HEK293 (cell line): Measurements from ENCODE around the gene NKD1.
A peak's percentile ranks its signal among the peaks of the same experiment; 100 is the strongest.

ENCODE experiments used
- CTCF ChIA-PET: fragments of 350-600 bp; formaldehyde crosslinking; extraction: SDS; loops from one replicate; lab custom pipeline; 2021; ENCODE audit warnings: antibody characterized with exemption; lab: Yijun Ruan, JAX
- POLR2A ChIA-PET: fragments of 300-600 bp; formaldehyde crosslinking; extraction: SDS; loops from one replicate; lab custom pipeline; 2020; ENCODE audit warnings: antibody characterized with exemption, inconsistent platforms; lab: Yijun Ruan, JAX
- H3K27ac ChIP-seq: fragments of 200-500 bp; sonication (Bioruptor generic); 2 replicates; pipeline ENCODE4 v1.5.1; 2014; ENCODE audit warnings: low read depth, low read length, control low read depth, inconsistent platforms; ENCODE audit errors: extremely low read depth
- H3K36me3 ChIP-seq, 2 experiments: fragments of 200-500 bp in 1 of 2; sonication (Bioruptor generic) in 1 of 2; 1 replicate in 1 of 2; 2 replicates in 1 of 2; pipeline ENCODE4 v1.5.1; 2014 to 2017; ENCODE audit warnings: inconsistent platforms in 2 of 2, low read length in 2 of 2; ENCODE audit not compliant: control insufficient read depth in 2 of 2, insufficient read depth in 1 of 2
- H3K4me1 ChIP-seq: fragments of 200-500 bp; sonication (Bioruptor generic); 2 replicates; pipeline ENCODE4 v1.5.1; 2014; ENCODE audit warnings: mild to moderate bottlenecking, low read length, inconsistent platforms; ENCODE audit not compliant: control insufficient read depth, insufficient read depth
- H3K4me3 ChIP-seq: 2 replicates; pipeline ENCODE4 v1.5.1; 2011; ENCODE audit warnings: low read depth, mild to moderate bottlenecking, control low read depth, low read length, moderate library complexity
- H3K9me3 ChIP-seq: fragments of 200-500 bp; sonication (Bioruptor generic); 2 replicates; pipeline ENCODE4 v1.5.1; 2014; ENCODE audit warnings: low read depth, low read length, inconsistent platforms; ENCODE audit not compliant: control insufficient read depth, insufficient read depth
- BCL11A ChIP-seq: fragments of 450-650 bp; formaldehyde crosslinking; IDR thresholded peaks from 2 replicates; pipeline ENCODE4 v1.5.1; 2016; ENCODE audit warnings: low read depth, missing biosample characterization, missing genetic modification characterization
- CTCF ChIP-seq: fragments of 450-650 bp; formaldehyde crosslinking; IDR thresholded peaks from 2 replicates; pipeline ENCODE4 v1.5.1; 2016; ENCODE audit warnings: missing biosample characterization, missing genetic modification characterization
- EGR2 ChIP-seq: fragments of 450-650 bp; formaldehyde crosslinking; IDR thresholded peaks from 2 replicates; pipeline ENCODE4 v1.5.1; 2016; ENCODE audit warnings: low read depth, missing biosample characterization, missing genetic modification characterization
- KLF16 ChIP-seq: fragments of 450-650 bp; formaldehyde crosslinking; IDR thresholded peaks from 2 replicates; pipeline ENCODE4 v1.5.1; 2017; ENCODE audit warnings: missing biosample characterization, missing genetic modification characterization
- KLF8 ChIP-seq: fragments of 450-650 bp; formaldehyde crosslinking; IDR thresholded peaks from 2 replicates; pipeline ENCODE4 v1.5.1; 2016; ENCODE audit warnings: missing biosample characterization, missing genetic modification characterization
- KLF9 ChIP-seq: fragments of 450-650 bp; formaldehyde crosslinking; IDR thresholded peaks from 2 replicates; pipeline ENCODE4 v1.5.1; 2016; ENCODE audit warnings: missing biosample characterization, missing genetic modification characterization, low read depth
- MZF1 ChIP-seq: fragments of 450-650 bp; formaldehyde crosslinking; IDR thresholded peaks from 2 replicates; pipeline ENCODE4 v1.5.1; 2017; ENCODE audit warnings: missing biosample characterization, missing genetic modification characterization, borderline replicate concordance
- ZBTB49 ChIP-seq: fragments of 450-650 bp; formaldehyde crosslinking; IDR thresholded peaks from 2 replicates; pipeline ENCODE4 v1.5.1; 2016; ENCODE audit warnings: missing biosample characterization, missing genetic modification characterization, low read depth
- ZFHX2 ChIP-seq: fragments of 450-650 bp; formaldehyde crosslinking; conservative IDR thresholded peaks from 2 replicates; pipeline ENCODE4 v1.5.1; 2016; ENCODE audit warnings: missing biosample characterization, missing genetic modification characterization
- ZFP3 ChIP-seq: fragments of 450-650 bp; formaldehyde crosslinking; IDR thresholded peaks from 2 replicates; pipeline ENCODE4 v1.5.1; 2016; ENCODE audit warnings: low read depth, missing biosample characterization, missing genetic modification characterization
- ZNF10 ChIP-seq: fragments of 450-650 bp; formaldehyde crosslinking; IDR thresholded peaks from 2 replicates; pipeline ENCODE4 v1.5.1; 2017; ENCODE audit warnings: missing biosample characterization, missing genetic modification characterization
- ZNF140 ChIP-seq: fragments of 450-650 bp; formaldehyde crosslinking; IDR thresholded peaks from 2 replicates; pipeline ENCODE4 v1.5.1; 2016; ENCODE audit warnings: missing biosample characterization, missing genetic modification characterization
- ZNF169 ChIP-seq: fragments of 450-650 bp; formaldehyde crosslinking; IDR thresholded peaks from 2 replicates; pipeline ENCODE4 v1.5.1; 2016; ENCODE audit warnings: missing biosample characterization, missing genetic modification characterization
- ZNF302 ChIP-seq: fragments of 450-650 bp; formaldehyde crosslinking; IDR thresholded peaks from 2 replicates; pipeline ENCODE4 v1.5.1; 2016; ENCODE audit warnings: missing biosample characterization, missing genetic modification characterization, low read depth
- ZNF350 ChIP-seq: fragments of 450-650 bp; formaldehyde crosslinking; IDR thresholded peaks from 2 replicates; pipeline ENCODE4 v1.5.0; 2017; ENCODE audit warnings: missing biosample characterization, mild to moderate bottlenecking, missing genetic modification characterization
- ZNF37A ChIP-seq: fragments of 450-650 bp; IDR thresholded peaks from 2 replicates; pipeline ENCODE4 v1.5.1; 2018; ENCODE audit warnings: missing biosample characterization, missing genetic modification characterization
- ZNF404 ChIP-seq: fragments of 450-650 bp; formaldehyde crosslinking; IDR thresholded peaks from 2 replicates; pipeline ENCODE4 v1.5.1; 2017; ENCODE audit warnings: missing biosample characterization, missing genetic modification characterization
- ZNF416 ChIP-seq: fragments of 450-650 bp; formaldehyde crosslinking; IDR thresholded peaks from 2 replicates; pipeline ENCODE4 v1.5.1; 2016; ENCODE audit warnings: missing biosample characterization, missing genetic modification characterization
- ZNF423 ChIP-seq: fragments of 450-650 bp; formaldehyde crosslinking; IDR thresholded peaks from 2 replicates; pipeline ENCODE4 v1.5.1; 2016; ENCODE audit warnings: missing biosample characterization, missing genetic modification characterization
- ZNF473 ChIP-seq: fragments of 450-650 bp; formaldehyde crosslinking; IDR thresholded peaks from 2 replicates; pipeline ENCODE4 v1.5.1; 2017; ENCODE audit warnings: missing biosample characterization, missing genetic modification characterization
- ZNF488 ChIP-seq: fragments of 450-650 bp; formaldehyde crosslinking; IDR thresholded peaks from 2 replicates; pipeline ENCODE4 v1.5.1; 2016; ENCODE audit warnings: missing biosample characterization, missing genetic modification characterization
- ZNF529 ChIP-seq: fragments of 450-650 bp; formaldehyde crosslinking; IDR thresholded peaks from 2 replicates; pipeline ENCODE4 v1.5.1; 2017; ENCODE audit warnings: missing genetic modification characterization, missing biosample characterization; ENCODE audit not compliant: insufficient replicate concordance
- ZNF530 ChIP-seq: fragments of 450-650 bp; formaldehyde crosslinking; IDR thresholded peaks from 2 replicates; pipeline ENCODE4 v1.5.1; 2016; ENCODE audit warnings: low read depth, missing biosample characterization, missing genetic modification characterization
- ZNF555 ChIP-seq: fragments of 450-650 bp; formaldehyde crosslinking; conservative IDR thresholded peaks from 2 replicates; pipeline ENCODE4 v1.5.1; 2017; ENCODE audit warnings: missing biosample characterization, mild to moderate bottlenecking, missing genetic modification characterization, inconsistent platforms
- TF ChIP-seq, protein P1 (sequence below): fragments of 450-650 bp; formaldehyde crosslinking; IDR thresholded peaks from 2 replicates; pipeline ENCODE4 v1.5.1; 2016; ENCODE audit warnings: missing biosample characterization, missing genetic modification characterization

NKD1 gene

GRCh38 chr16:50600582-50601283 lies 52.5 kb downstream of the NKD1 start:
- Histone ChIP-seq H3K27ac (no peak overlapping the region), H3K4me3 (no peak overlapping the region), H3K36me3 (no peaks in the 10 kb centered on the region), H3K9me3 (no peaks in the 10 kb centered on the region), H3K4me1 (no peaks in the 10 kb centered on the region)
- ChIA-PET POLR2A (no interaction called here), CTCF (no interaction called here)
- no peak for TF ChIP-seq ZNF488 (tag by site-specific recombination)
- no peak for TF ChIP-seq CTCF (tag by site-specific recombination)
- no peak for TF ChIP-seq BCL11A (tag by site-specific recombination)

DNA sequence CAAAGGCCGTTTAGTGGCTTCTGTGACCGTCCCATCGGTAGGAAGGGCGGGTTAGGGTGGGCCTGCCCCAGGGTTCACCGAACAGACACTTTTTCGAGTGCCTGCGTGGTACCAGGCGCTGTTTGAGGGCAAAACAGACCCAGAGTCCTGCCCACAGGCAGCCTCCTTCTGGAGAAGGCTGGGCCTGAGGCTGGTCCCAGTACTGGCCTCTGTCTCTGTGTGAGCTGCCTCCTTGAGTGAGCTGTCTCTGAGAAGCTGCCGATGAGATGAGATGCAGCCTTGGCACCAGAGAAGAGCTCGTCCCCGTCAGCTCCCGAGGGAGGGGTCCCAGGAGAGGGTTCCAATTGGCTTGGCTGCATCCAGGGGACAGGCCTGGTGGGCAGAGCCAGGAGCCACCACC lies 53.1 kb downstream of the NKD1 start:
- no peak overlapping the region for H3K27ac ChIP-seq
- ChIA-PET CTCF (interaction anchor here (0.6 kb wide), 1 partner anchor 171 kb away, joined by 4 read pairs; no protein-coding TSS in a partner anchor), POLR2A (no interaction called here)
- H3K4me1 ChIP-seq = no peaks in the 10 kb centered on the region
- no peaks in the 10 kb centered on the region for H3K9me3 ChIP-seq
- H3K4me3 ChIP-seq = no peak overlapping the region
- H3K36me3 ChIP-seq = no peaks in the 10 kb centered on the region
- TF ChIP-seq ZNF404 (tag by site-specific recombination) (no peak), ZNF37A (tag by site-specific recombination) (no peak), MZF1 (tag by site-specific recombination) (no peak), ZNF10 (tag by site-specific recombination) (no peak), ZNF473 (no peak), ZNF140 (tag by site-specific recombination) (no peak), ZBTB49 (tag by site-specific recombination) (no peak), ZNF350 (tag by site-specific recombination) (no peak), ZNF169 (no peak)

DNA sequence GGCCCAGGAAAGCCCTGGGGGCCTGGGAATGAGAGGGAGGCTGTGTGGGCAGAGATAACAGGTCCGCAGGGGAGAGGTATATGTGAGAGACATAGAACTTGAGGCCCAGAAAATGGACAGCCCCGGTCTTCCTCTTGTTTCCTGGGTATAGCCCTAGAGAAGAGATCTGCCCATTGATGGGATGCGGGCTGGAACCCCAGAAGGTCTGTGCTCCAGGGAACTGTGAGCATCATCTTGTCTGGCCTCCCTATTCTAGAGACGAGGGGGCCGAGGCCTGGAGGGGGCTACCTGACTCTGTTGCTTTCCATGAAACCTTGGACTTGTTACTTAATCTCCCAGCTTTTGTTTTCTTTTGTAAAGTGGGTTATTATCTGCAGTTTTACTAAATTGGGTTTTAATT lies 53.9 kb downstream of the NKD1 start:
- ChIA-PET CTCF (no interaction called here), POLR2A (no interaction called here)
- H3K9me3 ChIP-seq = no peaks in the 10 kb centered on the region
- H3K27ac ChIP-seq = no peak overlapping the region
- H3K36me3 ChIP-seq = no peaks in the 10 kb centered on the region
- no peak overlapping the region for H3K4me3 ChIP-seq
- H3K4me1 ChIP-seq = no peaks in the 10 kb centered on the region
- no peak for TF ChIP-seq CTCF (tag by site-specific recombination)
- no peak for TF ChIP-seq ZNF423 (tag by site-specific recombination)
- TF ChIP-seq KLF16 (tag by site-specific recombination) = no peak
- no peak for TF ChIP-seq ZNF302 (tag by site-specific recombination)
- TF ChIP-seq, protein P1, sequence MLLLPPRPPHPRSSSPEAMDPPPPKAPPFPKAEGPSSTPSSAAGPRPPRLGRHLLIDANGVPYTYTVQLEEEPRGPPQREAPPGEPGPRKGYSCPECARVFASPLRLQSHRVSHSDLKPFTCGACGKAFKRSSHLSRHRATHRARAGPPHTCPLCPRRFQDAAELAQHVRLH = no peak
- TF ChIP-seq EGR2 (tag by site-specific recombination) = 0 out of 2 replicates have a peak, but pooled peaks have one; percentile 24
- TF ChIP-seq ZNF416 (tag by site-specific recombination) = no peak
- TF ChIP-seq ZFHX2 (tag by site-specific recombination) = 0 out of 2 replicates have a peak, but pooled peaks have one; percentile 17
- TF ChIP-seq ZNF529 = no peak
- no peak for TF ChIP-seq ZFP3 (tag by site-specific recombination)
- TF ChIP-seq ZNF555 (tag by site-specific recombination) = no peak
- TF ChIP-seq KLF9 (tag by site-specific recombination) = no peak
- no peak for TF ChIP-seq ZNF530 (tag by site-specific recombination)
- no peak for TF ChIP-seq KLF8 (tag by site-specific recombination)
